Measurements from ENCODE around the gene CTNND2.

DNA sequence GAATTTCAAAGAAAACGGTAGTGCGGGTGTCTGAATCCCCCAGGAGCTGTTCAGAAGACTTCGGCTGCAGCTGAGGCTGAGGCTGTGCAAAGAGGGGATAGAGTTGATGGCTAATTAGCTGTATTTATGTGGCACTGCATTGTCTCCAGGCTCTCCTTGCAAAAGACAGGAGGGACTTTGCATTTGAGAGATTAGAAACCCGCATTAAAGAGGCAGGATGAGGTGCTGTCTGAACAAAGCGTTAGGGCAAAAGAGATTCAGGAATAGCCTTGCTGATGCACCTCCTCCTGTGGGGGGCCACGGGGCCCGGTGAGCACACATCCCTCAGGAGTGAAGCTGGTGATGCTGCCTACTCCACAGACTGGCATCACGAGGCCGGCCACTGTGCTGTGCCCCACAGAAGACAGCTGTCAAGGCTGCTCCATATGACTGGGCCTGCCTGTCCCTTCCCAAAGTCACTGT lies 799.6 kb downstream of the CTNND2 start:
- TF ChIP-seq POLR2AphosphoS5 (IDR thresholded peaks at IDR 0.05; ENCODE audit: control insufficient read depth, insufficient read depth, low read depth, low read length) (no peak), MYBL2 (IDR thresholded peaks at IDR 0.05; ENCODE audit: low read depth) (no peak), MYBL2 (CRISPR knock-in tag; IDR thresholded peaks at IDR 0.05; ENCODE audit: borderline replicate concordance) (no peak), ELF1 (tag; IDR thresholded peaks at IDR 0.05) (no peak), KLF16 (IDR thresholded peaks at IDR 0.05) (no peak), CTCF (IDR thresholded peaks at IDR 0.05 in 2 of 3, conservative IDR thresholded peaks at IDR 0.05 in 1 of 3; ENCODE audit: insufficient read depth in 2 of 3, low read depth in 1 of 3, low read length in 3 of 3) (no peak), RFX5 (IDR thresholded peaks at IDR 0.05; ENCODE audit: low read depth, low read length) (no peak), SOX6 (IDR thresholded peaks at IDR 0.05) (no peak), ERF (CRISPR knock-in tag; IDR thresholded peaks at IDR 0.05) (no peak), RNF2 (IDR thresholded peaks at IDR 0.05) (no peak), SPI1 (IDR thresholded peaks at IDR 0.05; ENCODE audit: borderline replicate concordance, low read depth, low read length) (no peak), NR2F6 (CRISPR knock-in tag; IDR thresholded peaks at IDR 0.05) (no peak), JUN (IDR thresholded peaks at IDR 0.05; ENCODE audit: borderline replicate concordance, low read depth, low read length) (no peak), JUN (CRISPR knock-in tag; IDR thresholded peaks at IDR 0.05; ENCODE audit: borderline replicate concordance) (no peak)
- TF ChIP-seq, protein P1, sequence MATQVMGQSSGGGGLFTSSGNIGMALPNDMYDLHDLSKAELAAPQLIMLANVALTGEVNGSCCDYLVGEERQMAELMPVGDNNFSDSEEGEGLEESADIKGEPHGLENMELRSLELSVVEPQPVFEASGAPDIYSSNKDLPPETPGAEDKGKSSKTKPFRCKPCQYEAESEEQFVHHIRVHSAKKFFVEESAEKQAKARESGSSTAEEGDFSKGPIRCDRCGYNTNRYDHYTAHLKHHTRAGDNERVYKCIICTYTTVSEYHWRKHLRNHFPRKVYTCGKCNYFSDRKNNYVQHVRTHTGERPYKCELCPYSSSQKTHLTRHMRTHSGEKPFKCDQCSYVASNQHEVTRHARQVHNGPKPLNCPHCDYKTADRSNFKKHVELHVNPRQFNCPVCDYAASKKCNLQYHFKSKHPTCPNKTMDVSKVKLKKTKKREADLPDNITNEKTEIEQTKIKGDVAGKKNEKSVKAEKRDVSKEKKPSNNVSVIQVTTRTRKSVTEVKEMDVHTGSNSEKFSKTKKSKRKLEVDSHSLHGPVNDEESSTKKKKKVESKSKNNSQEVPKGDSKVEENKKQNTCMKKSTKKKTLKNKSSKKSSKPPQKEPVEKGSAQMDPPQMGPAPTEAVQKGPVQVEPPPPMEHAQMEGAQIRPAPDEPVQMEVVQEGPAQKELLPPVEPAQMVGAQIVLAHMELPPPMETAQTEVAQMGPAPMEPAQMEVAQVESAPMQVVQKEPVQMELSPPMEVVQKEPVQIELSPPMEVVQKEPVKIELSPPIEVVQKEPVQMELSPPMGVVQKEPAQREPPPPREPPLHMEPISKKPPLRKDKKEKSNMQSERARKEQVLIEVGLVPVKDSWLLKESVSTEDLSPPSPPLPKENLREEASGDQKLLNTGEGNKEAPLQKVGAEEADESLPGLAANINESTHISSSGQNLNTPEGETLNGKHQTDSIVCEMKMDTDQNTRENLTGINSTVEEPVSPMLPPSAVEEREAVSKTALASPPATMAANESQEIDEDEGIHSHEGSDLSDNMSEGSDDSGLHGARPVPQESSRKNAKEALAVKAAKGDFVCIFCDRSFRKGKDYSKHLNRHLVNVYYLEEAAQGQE (IDR thresholded peaks at IDR 0.05; ENCODE audit: borderline replicate concordance), result no peak
- TF ChIP-seq, protein P1 (CRISPR knock-in tag; IDR thresholded peaks at IDR 0.05; ENCODE audit: low read depth), result no peak

All from K562 (cell line).